OCI-LY7 (cell line): ENCODE measurements around the gene SCRN2. TPM values are rescaled to one million over a fixed set of nuclear protein-coding genes. Genes with fewer than 3 reads are reported as not detected.

Experiments used
- BruUV-seq: library from RNA; stranded (reverse); fragments of 400-500 nt; replicated peaks from 2 replicates; lab custom pipeline; 2021; lab: Mats Ljungman, UMichigan
- CTCF ChIA-PET: fragments of 300-600 bp; sonication (Branson Sonifier 250); formaldehyde crosslinking; loops from one replicate; lab custom pipeline; 2022; ENCODE audit warnings: antibody characterized with exemption; ENCODE audit not compliant: unreplicated experiment; lab: Charles Lee
- POLR2A ChIA-PET: fragments of 300-600 bp; sonication (Branson Sonifier 250); formaldehyde crosslinking; loops from one replicate; lab custom pipeline; 2022; ENCODE audit warnings: antibody characterized with exemption; lab: Charles Lee
- DNase-seq: peaks from one replicate; pipeline ENCODE4 v3.0.0-alpha.2; 2015; ENCODE audit warnings: low spot score
- H2AFZ ChIP-seq: fragments of 200-600 bp; sonication (generic), shearing (Covaris generic); 2 replicates; pipeline ENCODE4 v1.6.1; 2014; ENCODE audit warnings: mild to moderate bottlenecking, antibody characterized with exemption, low read length, moderate library complexity
- H3K27ac ChIP-seq: fragments of 200-600 bp; sonication (generic); 2 replicates; pipeline ENCODE4 v1.5.1; 2014; ENCODE audit warnings: mixed run types, low read depth, mild to moderate bottlenecking, moderate library complexity, low read length, inconsistent platforms; ENCODE audit not compliant: poor library complexity, severe bottlenecking
- H3K36me3 ChIP-seq: fragments of 200-600 bp; sonication (generic); 2 replicates; pipeline ENCODE4 v1.6.1; 2014; ENCODE audit warnings: mild to moderate bottlenecking, antibody characterized with exemption, low read length, moderate library complexity, mixed read lengths; ENCODE audit not compliant: insufficient read depth
- H3K4me1 ChIP-seq: fragments of 200-600 bp; sonication (generic); 2 replicates; pipeline ENCODE4 v1.5.1; 2014; ENCODE audit warnings: mild to moderate bottlenecking, low read length; ENCODE audit not compliant: insufficient read depth, poor library complexity, severe bottlenecking
- H3K4me2 ChIP-seq: fragments of 200-600 bp; sonication (generic); 2 replicates; pipeline ENCODE4 v1.6.1; 2014; ENCODE audit warnings: mild to moderate bottlenecking, low read length
- H3K4me3 ChIP-seq: fragments of 200-600 bp; sonication (generic); 2 replicates; pipeline ENCODE4 v1.5.1; 2014; ENCODE audit warnings: mild to moderate bottlenecking, low read depth, low read length; ENCODE audit not compliant: poor library complexity, severe bottlenecking
- H3K79me2 ChIP-seq: fragments of 200-600 bp; sonication (generic); 2 replicates; pipeline ENCODE4 v1.6.1; 2016; ENCODE audit warnings: low read depth, mild to moderate bottlenecking, low read length, moderate library complexity, mixed read lengths; ENCODE audit not compliant: insufficient read depth
- H3K9me2 ChIP-seq: fragments of 200-600 bp; sonication (generic); 2 replicates; pipeline ENCODE4 v1.6.1; 2016; ENCODE audit warnings: mild to moderate bottlenecking, low read length, mixed read lengths; ENCODE audit not compliant: insufficient read depth
- H3K9me3 ChIP-seq: fragments of 200-600 bp; sonication (generic); 2 replicates; pipeline ENCODE4 v1.6.1; 2014; ENCODE audit warnings: mild to moderate bottlenecking, mixed run types, low read length, mixed read lengths
- H4K20me1 ChIP-seq: fragments of 200-600 bp; sonication (generic); 2 replicates; pipeline ENCODE4 v1.6.1; 2014; ENCODE audit warnings: mild to moderate bottlenecking, antibody characterized with exemption, low read length, moderate library complexity, mixed read lengths; ENCODE audit not compliant: insufficient read depth
- EZH2phosphoT487 ChIP-seq: fragments of 200-600 bp; sonication (generic); IDR thresholded peaks from 2 replicates; pipeline ENCODE4 v1.6.1; 2018; ENCODE audit warnings: low read depth, borderline replicate concordance, mild to moderate bottlenecking, mixed run types, antibody characterized with exemption, low read length, moderate library complexity, mixed read lengths
- intact Hi-C: fragments of 100-400 bp; cut with micrococcal nuclease; formaldehyde crosslinking; loops from one replicate; pipeline ENCODE4 v1.10.0; 2022; ENCODE audit not compliant: unreplicated experiment
- total RNA-seq, 2 experiments: library from RNA; depleted of rRNA in 1 of 2; stranded (reverse); fragments of >200 nt in 1 of 2; shearing (Covaris generic) in 1 of 2; gene quantifications; 2 replicates each; pipeline ENCODE4 v1.2.3, GENCODE V29; 2014 to 2022
- TF ChIP-seq, protein P1 (sequence below): fragments of 200-600 bp; sonication (generic); conservative IDR thresholded peaks from 2 replicates; pipeline ENCODE4 v1.5.1; 2014; ENCODE audit warnings: mild to moderate bottlenecking, antibody characterized with exemption, low read length, moderate library complexity, mixed read lengths

The SCRN2 gene
- total RNA-seq, 2 experiments from 2014 or later: 37.3 to 42.9 TPM

DNA sequence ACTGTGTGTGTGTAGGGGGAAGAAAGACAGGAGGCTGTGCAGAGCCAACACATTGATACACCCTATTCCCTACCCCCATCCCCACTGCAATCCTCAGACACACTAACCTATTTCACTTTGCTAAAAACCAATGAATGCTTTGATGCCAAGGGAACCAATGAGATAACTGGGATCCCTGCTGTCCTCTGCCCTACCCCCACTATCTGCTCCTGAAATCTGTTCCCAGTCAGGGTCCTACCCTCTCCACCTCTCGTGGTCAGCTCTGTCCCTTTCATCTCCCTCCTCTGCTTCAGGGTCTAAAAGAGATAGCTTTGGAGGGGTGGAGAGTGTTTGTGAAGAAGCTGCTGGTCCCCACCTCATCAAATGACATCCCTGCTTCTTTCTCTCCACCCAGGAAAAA lies 29.0 kb upstream of the SCRN2 start:
- H2AFZ ChIP-seq: no peak overlapping the region
- H3K4me3 ChIP-seq: no peak overlapping the region

DNA sequence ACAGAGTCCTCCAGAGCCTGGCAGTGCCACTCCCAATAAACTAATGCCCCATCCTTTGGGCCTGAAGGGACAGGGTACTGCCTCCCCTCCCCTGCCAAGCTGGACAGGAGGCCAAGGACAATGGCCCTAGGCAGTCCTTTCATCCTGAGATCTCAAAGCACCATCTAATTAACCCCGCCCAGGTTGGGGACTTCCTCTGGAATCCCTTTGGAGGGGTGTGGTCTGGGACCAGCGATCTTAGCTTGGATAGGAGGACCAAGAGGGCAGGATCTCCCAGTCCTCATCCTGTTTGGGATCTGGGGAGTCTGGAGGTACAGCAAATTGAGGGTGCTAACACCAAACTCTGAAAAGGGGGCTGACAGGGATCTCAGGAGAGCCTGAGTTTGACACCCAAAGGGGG lies 28.0 kb upstream of the SCRN2 start:
- H3K36me3 ChIP-seq: no peaks in the 10 kb centered on the region
- H3K79me2 ChIP-seq: no peaks in the 10 kb centered on the region
- H3K9me2 ChIP-seq: no peaks in the 10 kb centered on the region
- TF ChIP-seq, protein P1, sequence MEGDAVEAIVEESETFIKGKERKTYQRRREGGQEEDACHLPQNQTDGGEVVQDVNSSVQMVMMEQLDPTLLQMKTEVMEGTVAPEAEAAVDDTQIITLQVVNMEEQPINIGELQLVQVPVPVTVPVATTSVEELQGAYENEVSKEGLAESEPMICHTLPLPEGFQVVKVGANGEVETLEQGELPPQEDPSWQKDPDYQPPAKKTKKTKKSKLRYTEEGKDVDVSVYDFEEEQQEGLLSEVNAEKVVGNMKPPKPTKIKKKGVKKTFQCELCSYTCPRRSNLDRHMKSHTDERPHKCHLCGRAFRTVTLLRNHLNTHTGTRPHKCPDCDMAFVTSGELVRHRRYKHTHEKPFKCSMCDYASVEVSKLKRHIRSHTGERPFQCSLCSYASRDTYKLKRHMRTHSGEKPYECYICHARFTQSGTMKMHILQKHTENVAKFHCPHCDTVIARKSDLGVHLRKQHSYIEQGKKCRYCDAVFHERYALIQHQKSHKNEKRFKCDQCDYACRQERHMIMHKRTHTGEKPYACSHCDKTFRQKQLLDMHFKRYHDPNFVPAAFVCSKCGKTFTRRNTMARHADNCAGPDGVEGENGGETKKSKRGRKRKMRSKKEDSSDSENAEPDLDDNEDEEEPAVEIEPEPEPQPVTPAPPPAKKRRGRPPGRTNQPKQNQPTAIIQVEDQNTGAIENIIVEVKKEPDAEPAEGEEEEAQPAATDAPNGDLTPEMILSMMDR: no peak
- TF ChIP-seq EZH2phosphoT487: no peak
- CTCF ChIA-PET: no interaction called here
- intact Hi-C loops: no loop called here
- POLR2A ChIA-PET: no interaction called here
- no peaks in the 10 kb centered on the region for H4K20me1 ChIP-seq
- BruUV-seq: no TSS peak
- no peak for DNase-seq
- no peaks in the 10 kb centered on the region for H3K9me3 ChIP-seq
- H3K4me1 ChIP-seq: no peaks in the 10 kb centered on the region
- H3K27ac ChIP-seq: no peak overlapping the region
- no peak overlapping the region for H3K4me3 ChIP-seq
- H2AFZ ChIP-seq: no peak overlapping the region
- no peak overlapping the region for H3K4me2 ChIP-seq

More for the DNA sequence above, 29.0 kb upstream of the SCRN2 start:
- Histone ChIP-seq H4K20me1 (no peaks in the 10 kb centered on the region), H3K9me2 (no peaks in the 10 kb centered on the region), H3K27ac (no peak overlapping the region), H3K79me2 (no peaks in the 10 kb centered on the region), H3K9me3 (no peaks in the 10 kb centered on the region), H3K4me1 (no peaks in the 10 kb centered on the region), H3K4me2 (no peak overlapping the region), H3K36me3 (no peaks in the 10 kb centered on the region)
- no TSS peak for BruUV-seq
- POLR2A ChIA-PET: no interaction called here
- CTCF ChIA-PET: interaction anchor here (0.5 kb wide), 1 partner anchor 1084 kb away, joined by 3 read pairs; no protein-coding TSS in a partner anchor
- intact Hi-C loops: no loop called here
- no peak for DNase-seq
- no peak for TF ChIP-seq EZH2phosphoT487
- TF ChIP-seq, protein P1: no peak

DNA sequence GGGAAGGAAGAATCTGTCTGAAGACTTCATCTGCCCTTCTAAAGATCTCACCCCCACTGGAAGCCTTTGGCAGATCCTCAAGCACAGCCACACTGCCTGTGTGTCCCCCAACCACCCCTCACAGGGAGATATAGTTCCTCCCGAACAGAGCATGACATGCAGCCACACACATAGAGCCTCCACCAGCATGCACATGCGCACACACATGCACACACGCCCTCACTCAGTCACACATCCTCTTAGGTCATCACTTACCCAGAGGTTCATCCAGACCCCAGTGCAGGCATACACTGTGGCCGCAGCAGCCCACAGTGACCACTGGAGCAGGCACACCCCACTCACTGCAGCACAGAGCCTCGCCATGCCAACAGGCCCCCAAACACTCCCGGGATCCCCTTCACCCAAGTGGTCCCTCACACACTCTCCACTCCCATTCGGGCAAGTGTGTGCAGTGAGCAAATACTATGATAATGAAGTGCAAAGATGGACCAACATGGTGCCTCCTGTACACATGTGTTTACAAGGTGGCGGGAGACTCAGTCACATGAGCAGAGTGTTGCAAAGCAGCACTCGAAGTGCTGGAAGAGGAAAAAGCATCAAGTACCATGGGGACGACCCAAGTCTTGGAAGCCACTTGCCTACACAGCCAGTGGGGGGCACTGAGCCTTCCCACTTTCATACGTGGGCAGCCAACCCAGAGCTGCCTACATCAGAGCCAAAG lies 26.9 kb upstream of the SCRN2 start:
- Histone ChIP-seq H3K27ac (no peak overlapping the region), H3K79me2 (no peaks in the 10 kb centered on the region), H3K36me3 (no peaks in the 10 kb centered on the region), H4K20me1 (no peaks in the 10 kb centered on the region), H2AFZ (no peak overlapping the region), H3K4me1 (no peaks in the 10 kb centered on the region), H3K4me3 (no peak overlapping the region), H3K9me3 (no peaks in the 10 kb centered on the region), H3K9me2 (no peaks in the 10 kb centered on the region), H3K4me2 (no peak overlapping the region)
- POLR2A ChIA-PET: no interaction called here
- no peak for TF ChIP-seq EZH2phosphoT487
- TF ChIP-seq, protein P1: no peak
- BruUV-seq: no TSS peak
- CTCF ChIA-PET: no interaction called here
- intact Hi-C loops: no loop called here
- DNase-seq: no peak
